ENCODE results near the gene ADRA2C.

ADRA2C gene

DNA sequence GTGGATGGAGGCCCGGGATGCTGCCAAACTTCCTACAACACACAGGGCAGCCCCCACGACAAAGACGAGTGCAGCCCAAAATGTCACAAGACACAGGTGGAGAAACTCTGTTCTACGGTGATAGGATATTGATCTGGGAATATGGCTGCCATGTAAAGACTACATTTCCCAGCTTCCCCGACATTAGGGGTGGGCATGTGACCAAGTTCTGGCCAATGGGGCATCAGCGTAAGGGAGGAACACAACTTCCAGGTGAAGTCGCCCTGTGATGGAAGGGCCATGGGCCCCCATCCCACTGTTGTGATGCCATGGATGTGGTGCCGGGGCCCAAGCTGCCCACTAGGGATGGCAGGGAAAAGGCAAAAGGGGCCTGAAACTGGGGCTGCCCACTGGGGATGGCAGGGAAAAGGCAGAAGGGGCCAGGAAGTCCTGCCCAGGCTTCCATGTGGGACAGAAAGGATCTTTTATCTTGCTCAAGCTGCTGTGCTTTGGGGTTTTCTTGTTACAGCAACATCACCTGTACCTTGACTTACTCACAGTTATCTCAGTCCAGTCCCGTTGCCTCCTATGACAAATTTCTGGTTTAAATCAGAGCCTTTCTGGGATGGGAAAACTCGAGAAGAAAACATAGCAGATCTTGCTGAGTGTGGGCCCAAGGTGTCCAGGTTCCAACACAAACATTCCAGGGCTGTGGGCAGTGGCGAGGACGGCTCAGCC, 9.7 kb upstream of the ADRA2C start:
- no peak for DNase-seq (ENCODE audit: low spot score)
- no peak for FAIRE-seq

DNA sequence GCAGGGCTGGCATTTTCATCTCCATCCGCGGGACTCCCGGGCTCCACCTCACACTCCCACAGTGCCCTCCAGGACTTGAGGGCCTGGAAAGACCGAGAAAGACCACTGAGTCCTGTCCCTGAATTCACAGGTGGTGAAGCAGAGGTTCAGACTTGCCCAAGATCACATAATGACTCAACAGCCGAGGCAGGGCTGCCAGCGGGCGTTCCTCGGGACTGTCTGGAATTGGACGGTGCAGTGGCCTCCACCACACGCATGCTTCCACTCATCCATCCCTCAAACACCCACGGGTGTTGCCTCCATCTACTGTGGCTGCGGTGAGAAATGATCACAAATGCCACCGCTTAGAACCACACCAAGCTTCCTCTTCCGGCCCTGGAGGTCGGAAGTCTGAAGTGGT, 6.9 kb upstream of the ADRA2C start:
- FAIRE-seq, result no peak

DNA sequence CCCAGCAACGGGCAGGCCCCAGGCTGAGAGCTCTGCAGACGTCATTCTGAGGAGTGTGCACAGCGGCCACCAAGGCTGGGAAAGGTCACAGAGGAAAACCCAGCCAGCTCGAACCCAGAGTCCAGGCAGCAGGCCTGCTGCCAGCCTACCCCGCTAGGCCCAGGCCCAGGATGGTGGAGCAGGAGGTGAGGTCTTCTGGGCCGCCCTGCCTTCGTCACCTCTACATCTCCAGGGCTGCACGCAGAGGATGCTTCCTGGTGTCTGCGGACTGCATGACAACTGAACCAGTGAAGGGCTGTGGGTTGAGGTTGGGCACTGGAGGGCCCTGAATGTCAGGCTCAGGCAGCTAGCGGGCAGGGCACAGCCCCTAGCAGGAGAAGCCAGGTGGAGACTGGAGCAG, 5.8 kb upstream of the ADRA2C start:
- no peak for DNase-seq (ENCODE audit: low spot score)
- FAIRE-seq, result no peak

More for the DNA sequence above, 6.9 kb upstream of the ADRA2C start:
- no peak for DNase-seq (ENCODE audit: low spot score)

DNA sequence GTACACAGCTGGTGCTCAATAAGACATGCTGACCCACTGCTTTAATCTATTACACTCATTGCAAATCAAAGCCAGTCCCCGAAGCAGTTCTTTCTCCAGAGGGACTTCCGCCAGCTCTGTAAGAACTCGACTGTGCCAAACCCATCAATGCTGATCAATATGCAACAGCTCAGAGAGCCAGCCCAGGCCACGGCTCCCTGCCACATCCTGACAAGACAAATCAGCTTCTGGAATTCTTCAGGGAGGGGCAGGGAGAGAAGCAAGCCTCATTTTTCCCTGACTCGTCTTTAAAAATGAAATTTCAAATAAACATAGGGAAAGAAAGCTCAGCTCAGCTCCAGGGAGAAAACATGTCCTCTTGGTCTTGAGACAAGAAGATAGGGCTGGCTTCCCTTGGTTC, 5.3 kb upstream of the ADRA2C start:
- FAIRE-seq (no peak), DNase-seq (ENCODE audit: low spot score) (no peak)

DNA sequence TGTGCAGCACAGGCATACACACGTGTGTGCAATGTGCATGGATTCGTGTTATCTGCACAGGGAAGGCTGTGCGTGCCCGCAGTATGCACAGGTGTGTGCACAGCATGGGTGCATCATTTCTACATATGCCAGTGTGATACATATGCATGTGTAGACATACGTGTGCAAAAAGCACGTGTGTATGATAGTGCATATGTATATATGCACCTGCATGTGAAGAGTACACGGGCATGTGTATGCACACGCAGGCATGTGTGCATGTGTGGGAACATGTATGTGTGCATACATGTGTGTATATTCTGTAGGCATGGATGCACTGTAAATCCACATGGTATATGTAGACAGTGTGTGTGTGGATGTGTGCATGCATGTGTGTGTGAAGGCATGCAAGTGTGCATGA, 3.9 kb upstream of the ADRA2C start:
- DNase-seq (ENCODE audit: low spot score) (no peak), FAIRE-seq (no peak)

DNA sequence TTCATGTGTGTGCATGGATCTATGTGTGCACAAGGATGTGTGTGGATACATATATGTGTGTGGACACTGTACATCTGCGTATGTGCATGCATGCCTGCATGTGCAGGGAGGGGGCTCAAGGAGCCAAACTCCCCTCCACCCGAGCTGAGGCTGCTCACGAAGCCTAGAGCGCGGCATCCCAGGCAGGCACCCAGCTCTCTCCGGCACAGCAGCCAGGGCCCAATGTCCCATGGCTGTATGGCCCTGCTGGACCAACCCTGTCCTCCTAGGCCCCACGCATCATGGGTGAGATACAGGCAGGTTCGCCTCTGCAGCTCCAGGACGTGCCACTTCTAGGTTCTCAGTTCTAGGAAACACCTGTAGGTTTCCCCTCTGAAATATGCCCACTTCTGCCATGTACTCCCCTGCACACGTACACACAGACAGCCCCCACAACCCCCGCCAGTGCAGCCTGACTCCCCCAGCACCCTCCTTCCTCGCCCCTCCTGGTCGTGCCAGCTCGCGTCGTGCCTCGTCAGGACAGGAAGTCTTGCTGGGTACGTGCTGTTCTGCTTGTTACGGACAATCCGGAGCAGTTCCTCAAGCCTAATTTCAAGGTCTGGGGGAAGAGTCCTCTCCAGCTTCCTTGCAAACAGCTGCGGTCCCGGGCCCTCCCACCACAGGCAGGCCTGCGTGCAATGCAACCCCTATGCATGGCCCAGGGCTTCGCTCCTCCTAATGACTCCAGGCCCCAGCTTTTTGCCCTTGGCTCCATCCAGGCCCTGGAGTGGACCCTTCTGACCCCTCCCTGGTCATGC, 3.2 kb upstream of the ADRA2C start:
- FAIRE-seq, result no peak

DNA sequence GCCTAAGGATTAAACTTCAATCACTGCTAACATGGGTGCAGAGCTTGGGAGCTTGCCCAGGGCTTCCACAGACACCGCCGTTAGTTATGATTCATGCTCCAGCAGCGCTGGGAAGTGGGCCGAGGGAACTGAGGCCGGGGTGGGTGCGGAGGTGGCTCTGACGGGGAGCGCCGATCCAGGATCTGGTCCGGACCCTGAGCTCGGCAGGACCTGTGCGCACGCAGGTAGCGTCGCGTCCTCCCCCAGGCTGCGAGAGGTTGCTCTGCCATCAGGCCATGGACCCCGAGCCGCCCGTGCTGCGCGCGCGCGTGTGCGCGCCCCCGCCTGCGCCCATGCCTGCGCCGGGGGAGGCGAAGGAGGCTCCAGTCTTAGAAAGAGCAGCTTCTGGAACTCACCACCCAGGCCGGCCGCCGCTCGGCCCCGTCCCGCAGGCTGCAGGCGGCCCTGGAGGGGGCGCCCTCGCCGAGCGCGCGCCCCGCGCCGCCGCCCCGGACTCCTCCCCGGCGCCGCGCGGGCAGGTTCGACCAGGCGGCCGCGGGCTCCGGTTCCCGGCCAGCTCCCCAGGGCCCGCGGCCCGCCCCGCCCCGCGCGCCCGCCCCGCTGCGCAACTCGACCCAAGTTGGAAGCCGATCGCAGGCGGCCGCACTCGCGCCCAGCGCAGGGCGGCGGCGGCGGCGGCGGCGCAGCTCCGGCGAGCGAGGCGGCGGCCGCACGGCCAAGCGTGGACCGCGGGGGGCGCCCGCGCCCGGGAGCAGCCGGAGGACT, 732 bp upstream of the ADRA2C start:
- DNase-seq (ENCODE audit: low spot score) (peak; percentile 80), FAIRE-seq (no peak)

More for the DNA sequence above, 3.2 kb upstream of the ADRA2C start:
- no peak for DNase-seq (ENCODE audit: low spot score)

DNA sequence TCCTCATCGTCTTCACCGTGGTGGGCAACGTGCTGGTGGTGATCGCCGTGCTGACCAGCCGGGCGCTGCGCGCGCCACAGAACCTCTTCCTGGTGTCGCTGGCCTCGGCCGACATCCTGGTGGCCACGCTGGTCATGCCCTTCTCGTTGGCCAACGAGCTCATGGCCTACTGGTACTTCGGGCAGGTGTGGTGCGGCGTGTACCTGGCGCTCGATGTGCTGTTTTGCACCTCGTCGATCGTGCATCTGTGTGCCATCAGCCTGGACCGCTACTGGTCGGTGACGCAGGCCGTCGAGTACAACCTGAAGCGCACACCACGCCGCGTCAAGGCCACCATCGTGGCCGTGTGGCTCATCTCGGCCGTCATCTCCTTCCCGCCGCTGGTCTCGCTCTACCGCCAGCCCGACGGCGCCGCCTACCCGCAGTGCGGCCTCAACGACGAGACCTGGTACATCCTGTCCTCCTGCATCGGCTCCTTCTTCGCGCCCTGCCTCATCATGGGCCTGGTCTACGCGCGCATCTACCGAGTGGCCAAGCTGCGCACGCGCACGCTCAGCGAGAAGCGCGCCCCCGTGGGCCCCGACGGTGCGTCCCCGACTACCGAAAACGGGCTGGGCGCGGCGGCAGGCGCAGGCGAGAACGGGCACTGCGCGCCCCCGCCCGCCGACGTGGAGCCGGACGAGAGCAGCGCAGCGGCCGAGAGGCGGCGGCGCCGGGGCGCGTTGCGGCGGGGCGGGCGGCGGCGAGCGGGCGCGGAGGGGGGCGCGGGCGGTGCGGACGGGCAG, 792 bp downstream of the ADRA2C start:
- FAIRE-seq (no peak), DNase-seq (ENCODE audit: low spot score) (no peak)

DNA sequence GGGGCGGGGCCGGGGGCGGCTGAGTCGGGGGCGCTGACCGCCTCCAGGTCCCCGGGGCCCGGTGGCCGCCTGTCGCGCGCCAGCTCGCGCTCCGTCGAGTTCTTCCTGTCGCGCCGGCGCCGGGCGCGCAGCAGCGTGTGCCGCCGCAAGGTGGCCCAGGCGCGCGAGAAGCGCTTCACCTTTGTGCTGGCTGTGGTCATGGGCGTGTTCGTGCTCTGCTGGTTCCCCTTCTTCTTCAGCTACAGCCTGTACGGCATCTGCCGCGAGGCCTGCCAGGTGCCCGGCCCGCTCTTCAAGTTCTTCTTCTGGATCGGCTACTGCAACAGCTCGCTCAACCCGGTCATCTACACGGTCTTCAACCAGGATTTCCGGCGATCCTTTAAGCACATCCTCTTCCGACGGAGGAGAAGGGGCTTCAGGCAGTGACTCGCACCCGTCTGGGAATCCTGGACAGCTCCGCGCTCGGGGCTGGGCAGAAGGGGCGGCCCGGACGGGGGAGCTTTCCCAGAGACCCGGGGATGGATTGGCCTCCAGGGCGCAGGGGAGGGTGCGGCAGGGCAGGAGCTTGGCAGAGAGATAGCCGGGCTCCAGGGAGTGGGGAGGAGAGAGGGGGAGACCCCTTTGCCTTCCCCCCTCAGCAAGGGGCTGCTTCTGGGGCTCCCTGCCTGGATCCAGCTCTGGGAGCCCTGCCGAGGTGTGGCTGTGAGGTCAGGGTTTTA, 1.5 kb downstream of the ADRA2C start:
- no peak for DNase-seq (ENCODE audit: low spot score)
- FAIRE-seq, result no peak

DNA sequence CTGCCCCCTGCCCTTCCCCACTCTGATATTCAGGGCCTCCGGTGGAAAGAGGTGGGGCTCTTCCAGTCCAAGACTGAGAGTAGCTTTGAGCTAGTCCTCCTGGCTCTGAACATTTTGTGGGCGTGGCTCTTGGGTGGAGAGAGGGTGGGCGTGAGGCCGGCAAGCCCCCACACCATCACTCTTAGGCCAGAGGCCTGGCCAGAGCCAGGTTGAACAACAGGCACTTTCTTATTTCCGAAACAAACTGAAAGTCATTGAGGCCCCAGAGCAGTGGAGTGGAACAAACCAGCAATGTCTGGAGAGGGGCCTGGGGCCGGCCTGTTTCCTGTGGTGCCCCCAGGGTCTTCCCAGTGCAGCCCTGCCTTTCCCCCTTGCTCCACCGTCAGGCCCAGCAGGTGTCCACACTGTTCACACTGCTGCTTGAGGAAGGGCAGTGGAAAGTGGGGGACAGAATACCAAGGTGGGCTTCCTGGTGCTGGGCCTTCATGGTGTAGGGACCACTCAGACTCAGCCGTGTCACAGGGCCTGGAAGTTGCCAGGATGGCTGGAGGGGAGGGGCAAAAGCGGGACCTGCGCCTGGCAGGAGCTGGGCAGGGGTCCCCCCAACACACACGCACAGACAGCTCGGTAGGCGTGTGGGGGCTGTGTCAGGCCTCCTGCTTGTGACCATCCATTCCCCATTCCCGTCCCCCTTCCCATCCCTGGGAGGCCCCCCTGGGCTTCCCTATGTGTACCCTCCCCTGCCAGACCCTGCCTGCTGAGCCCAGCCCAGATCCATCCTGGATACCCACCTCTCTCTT, 2.9 kb downstream of the ADRA2C start:
- FAIRE-seq (no peak), DNase-seq (ENCODE audit: low spot score) (no peak)

DNA sequence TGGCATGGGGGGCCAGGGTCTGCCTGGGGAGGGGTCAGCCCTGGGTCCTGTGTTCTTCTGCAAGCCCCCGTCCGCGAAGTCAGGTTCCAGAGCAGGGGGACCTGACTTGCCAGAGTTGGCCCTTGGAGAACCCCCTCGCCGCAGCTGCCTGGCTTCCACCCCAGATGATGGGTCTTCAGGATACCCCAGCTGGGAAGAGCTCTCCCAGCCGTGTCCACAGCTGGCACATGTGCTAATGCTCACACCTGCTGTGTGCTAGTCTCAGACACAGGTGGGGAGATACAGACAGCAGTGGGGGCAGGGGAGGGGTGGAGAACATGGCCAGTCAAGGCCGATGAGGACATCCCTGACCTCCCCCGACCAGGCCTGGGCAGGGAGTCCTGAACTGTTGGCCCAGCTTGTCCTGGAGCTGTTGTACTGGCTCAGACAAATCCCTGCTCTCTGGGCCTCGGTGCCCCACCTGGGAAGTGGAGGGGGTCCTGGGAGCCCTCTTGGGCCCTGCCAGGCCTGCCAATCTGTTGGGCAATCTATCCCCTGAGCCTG, 3.5 kb downstream of the ADRA2C start:
- DNase-seq (ENCODE audit: low spot score) (no peak), FAIRE-seq (no peak)

DNA sequence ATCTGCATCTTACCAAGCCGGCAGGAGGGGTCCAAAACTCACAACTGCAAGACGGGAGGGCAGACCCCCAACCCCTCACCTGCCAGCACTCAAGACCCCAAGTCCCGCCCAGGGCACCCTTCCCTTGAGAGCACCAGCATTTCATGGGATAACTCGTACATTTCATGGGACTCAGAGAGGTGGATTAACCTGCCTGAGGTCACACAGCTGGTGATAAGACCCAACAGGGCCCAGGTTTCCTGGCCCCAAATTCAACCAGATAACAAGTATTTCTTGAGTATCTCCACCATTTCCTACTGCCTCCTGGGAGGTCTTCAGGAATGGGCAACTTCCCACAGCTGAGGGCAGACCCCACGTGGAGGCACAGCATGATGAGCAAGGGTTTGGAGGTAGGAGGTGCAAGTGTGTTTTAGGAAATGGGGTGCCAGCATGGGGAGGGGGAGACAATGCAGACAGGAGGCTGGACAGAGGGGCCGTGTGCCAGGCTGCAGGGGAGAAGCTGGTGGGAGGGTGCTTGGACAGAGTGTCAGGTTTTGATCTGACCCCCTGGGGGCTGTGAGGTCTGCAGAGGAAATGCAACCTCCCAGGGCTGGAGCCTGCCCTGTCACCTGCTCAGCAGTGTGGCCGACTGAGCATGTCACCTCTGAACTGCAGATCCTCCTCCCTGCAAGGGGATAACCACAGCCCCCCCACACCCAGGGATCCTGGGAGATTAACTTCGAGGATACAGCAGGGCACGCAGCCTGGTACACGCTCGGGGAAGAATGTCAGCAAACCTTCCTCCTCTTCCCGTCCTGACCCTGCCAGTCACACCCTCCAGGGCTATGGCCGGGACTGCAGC, 4.4 kb downstream of the ADRA2C start:
- FAIRE-seq (no peak), DNase-seq (ENCODE audit: low spot score) (no peak)

DNA sequence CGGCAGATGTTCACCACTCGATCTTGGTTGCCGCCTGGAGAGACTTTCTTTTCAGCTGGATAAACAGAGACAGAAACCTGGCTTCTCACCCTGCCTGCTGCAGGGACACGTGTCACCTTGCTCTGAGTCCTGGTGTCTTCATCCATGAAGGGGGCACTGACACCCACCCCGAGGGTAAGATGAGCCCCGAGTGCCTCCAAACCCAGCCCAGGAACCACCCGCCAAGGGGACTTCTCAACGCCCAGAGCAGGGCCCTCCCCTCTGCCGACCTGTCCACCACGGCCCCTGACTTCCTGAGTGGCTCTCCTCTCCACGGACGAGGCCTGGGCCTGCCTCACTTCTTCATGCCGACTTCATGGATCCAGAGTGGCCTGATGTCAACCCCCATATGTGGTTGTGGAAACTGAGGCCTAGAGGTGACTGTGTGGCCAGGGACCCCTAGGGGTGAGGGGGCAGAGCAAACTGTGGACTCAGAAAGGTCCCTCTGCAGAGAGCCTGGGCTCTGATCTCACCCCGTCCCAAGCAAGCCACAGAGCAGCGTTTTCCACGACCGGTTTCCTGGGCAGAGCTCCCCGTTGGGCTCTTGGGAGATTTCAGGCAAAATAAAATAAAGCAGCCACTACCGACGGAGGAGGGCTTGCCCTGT, 5.1 kb downstream of the ADRA2C start:
- DNase-seq (ENCODE audit: low spot score) (no peak), FAIRE-seq (no peak)

DNA sequence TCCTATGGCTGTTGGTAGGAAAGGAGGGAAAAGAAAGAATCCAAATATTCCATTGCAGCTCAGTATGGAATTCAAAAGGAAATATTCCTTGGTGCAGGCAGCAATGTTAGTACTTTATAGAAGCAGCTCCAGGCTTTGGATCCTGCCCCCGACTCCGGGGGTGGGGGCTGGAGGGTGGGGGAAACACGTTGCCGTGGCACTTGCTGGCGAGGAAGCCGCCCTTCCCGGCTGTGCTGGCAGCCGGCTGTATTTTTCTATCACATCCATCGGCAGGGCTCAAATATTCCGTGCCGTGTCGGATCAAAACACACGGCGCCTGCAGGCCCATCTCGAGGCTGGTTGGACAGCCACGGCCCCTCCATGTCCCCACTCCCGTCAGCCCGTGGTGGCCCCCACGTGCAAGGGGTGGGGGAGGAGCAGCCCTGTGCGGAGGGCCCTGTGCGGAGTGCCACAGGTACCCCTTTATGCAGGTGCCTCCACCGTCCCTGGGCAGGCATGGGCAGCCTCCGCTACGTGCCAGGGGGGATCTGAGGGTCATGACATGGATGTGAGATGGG, 5.8 kb downstream of the ADRA2C start:
- DNase-seq (ENCODE audit: low spot score), result no peak
- FAIRE-seq, result no peak

DNA sequence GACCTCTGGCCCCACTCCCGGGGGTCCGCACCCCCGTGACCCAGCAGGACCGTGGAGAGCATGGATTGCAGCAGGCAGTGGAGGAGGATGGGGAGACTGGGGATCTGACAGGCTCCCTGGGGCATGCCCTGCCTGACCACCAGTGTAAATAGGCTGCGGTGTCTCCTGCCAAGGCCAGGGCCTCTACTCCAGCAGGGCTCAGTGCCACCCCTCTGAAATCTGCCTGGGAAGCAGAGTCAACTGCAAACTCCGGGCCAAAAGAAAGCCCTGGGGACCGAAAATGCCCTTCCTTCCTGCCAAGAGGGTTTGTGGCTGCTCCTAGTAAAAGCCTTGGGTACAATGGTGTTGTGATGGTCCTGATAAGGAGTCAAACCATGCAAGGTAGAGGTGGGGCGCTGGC, 6.4 kb downstream of the ADRA2C start:
- no peak for DNase-seq (ENCODE audit: low spot score)
- no peak for FAIRE-seq

DNA sequence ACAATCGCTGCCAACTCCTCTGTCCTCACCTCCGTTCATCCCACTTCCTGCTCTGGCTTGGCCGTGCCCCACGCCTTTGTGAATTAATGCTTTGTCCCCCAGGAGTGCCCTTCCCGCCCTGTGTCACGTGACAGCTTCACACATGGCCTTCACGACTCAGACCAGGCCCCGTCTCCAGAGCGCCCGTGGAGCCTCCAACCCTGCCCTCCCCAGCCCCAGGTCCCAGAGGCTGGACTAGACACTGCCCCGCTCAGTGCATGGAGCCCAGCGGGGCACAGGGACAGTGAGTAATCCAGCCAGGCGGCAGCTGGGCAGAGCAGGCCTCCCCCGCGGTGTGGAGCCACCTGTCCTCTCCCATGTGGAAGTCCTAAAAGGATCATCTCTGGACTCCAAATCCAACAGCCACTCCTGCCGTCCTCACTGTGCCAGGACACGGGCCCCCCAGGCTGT, 7.4 kb downstream of the ADRA2C start:
- FAIRE-seq (no peak), DNase-seq (ENCODE audit: low spot score) (no peak)

DNA sequence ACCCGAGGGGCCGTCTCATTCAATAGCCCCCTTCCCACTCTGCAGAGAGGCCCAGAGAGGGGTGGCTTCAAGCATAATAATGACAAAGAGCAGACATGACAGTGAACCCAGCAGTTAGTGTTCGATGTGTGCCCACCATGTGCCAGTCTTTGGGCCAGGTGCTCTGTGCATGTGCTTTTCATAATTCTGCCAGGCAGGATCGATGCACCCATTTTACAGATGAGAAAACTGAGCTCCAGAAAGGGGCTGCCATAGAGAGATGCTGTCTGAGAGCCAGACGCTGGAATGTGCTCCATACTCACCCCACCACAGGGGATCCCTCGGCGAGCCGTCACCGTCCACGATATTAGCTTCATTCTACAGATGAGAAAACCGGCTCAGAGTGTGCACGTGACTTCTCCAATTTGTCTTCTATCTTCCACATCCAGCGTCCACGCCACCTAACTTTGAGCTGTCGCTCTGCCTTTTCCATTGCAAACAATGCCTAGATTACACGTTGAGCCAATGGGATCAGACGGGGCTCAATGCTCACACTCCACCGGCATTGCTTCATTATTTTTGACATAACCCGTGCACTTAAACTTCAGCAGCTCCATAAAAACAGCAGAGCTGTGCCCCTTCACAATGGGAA, 8.2 kb downstream of the ADRA2C start:
- FAIRE-seq, result no peak

More for the DNA sequence above, 8.2 kb downstream of the ADRA2C start:
- no peak for DNase-seq (ENCODE audit: low spot score)

All from urothelium cell line (cell line).